ENCODE data around the gene CLCN5.

Gene CLCN5

GRCh38 chrX:49993661-49994060 is 71.3 kb downstream of the CLCN5 start:
- no peak overlapping the region for H3K4me3 ChIP-seq (ENCODE audit: low read depth, low read length)
- TF ChIP-seq, protein P1, sequence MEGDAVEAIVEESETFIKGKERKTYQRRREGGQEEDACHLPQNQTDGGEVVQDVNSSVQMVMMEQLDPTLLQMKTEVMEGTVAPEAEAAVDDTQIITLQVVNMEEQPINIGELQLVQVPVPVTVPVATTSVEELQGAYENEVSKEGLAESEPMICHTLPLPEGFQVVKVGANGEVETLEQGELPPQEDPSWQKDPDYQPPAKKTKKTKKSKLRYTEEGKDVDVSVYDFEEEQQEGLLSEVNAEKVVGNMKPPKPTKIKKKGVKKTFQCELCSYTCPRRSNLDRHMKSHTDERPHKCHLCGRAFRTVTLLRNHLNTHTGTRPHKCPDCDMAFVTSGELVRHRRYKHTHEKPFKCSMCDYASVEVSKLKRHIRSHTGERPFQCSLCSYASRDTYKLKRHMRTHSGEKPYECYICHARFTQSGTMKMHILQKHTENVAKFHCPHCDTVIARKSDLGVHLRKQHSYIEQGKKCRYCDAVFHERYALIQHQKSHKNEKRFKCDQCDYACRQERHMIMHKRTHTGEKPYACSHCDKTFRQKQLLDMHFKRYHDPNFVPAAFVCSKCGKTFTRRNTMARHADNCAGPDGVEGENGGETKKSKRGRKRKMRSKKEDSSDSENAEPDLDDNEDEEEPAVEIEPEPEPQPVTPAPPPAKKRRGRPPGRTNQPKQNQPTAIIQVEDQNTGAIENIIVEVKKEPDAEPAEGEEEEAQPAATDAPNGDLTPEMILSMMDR (IDR thresholded peaks at IDR 0.05; ENCODE audit: borderline replicate concordance, insufficient read depth, low read depth, low read length), result no peak

DNA sequence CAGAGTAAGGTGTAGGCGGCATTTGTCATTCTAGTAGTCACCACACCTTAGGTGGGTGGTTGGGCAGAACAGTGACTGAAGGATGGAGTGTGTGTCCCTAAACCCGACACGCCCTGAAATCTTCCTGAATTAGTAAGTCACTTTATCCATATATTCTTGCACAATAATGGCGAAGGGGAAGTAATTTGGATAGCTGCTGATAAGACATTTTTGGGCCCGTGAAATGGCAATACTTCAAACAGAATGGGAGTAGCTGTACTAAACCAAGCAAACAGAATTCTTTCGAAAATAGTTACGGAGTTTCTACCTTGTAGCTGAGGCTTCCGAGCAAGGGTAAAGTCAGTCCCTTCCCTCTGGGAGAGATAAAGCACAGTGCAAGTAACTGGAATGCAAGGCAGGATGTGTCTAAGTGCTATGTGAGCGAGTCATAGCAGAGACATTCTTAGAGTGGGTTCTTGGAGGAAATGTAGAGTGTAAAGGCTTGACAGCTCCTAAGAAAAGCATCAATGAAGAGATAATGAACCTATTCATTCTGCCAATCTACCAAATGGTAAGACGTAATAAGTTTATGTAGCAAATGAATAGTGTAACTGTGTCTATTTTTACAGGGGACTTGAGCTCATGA is 72.8 kb downstream of the CLCN5 start:
- H3K4me3 ChIP-seq (ENCODE audit: low read depth, low read length), result no peak overlapping the region
- TF ChIP-seq, protein P1 (IDR thresholded peaks at IDR 0.05; ENCODE audit: borderline replicate concordance, insufficient read depth, low read depth, low read length), result no peak

DNA sequence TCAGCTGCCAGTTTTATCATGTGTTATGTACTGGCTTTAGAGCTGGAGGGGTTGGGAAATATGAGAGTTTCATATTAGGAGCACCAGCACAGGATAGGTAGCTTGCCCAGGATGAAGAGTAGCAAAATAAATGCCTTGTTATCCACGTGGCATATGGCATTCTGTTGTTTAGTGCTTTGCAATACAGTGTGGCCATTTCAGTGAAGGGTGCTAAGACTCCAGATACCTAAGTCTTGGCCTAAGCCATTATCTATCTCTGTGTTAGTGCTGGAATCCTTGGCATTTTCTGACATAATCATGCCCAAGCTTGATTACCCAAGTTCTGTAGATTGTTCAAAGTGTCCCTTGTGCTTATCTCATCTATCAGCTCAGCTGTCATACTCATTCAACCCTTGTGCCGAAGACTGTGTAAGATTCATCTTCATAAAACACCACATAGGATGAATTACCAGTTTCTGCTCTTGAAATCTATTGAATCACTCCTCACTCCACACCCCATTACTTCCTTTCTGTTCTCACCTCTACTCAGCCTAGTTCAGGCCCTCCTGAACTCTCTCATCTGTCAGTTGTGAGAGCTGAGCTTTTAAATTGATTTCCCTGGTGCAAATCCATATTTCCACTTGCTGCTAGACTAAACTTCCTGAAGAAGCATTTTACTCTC is 73.5 kb downstream of the CLCN5 start:
- TF ChIP-seq, protein P1 (IDR thresholded peaks at IDR 0.05; ENCODE audit: borderline replicate concordance, insufficient read depth, low read depth, low read length), result no peak
- H3K4me3 ChIP-seq (ENCODE audit: low read depth, low read length), result no peak overlapping the region

GRCh38 chrX:49996474-49996873 is 74.1 kb downstream of the CLCN5 start:
- TF ChIP-seq, protein P1 (IDR thresholded peaks at IDR 0.05; ENCODE audit: borderline replicate concordance, insufficient read depth, low read depth, low read length), result no peak
- H3K4me3 ChIP-seq (ENCODE audit: low read depth, low read length), result no peak overlapping the region

GRCh38 chrX:49999087-49999486 is 76.7 kb downstream of the CLCN5 start:
- no peak overlapping the region for H3K4me3 ChIP-seq (ENCODE audit: low read depth, low read length)
- TF ChIP-seq, protein P1 (IDR thresholded peaks at IDR 0.05; ENCODE audit: borderline replicate concordance, insufficient read depth, low read depth, low read length), result no peak

DNA sequence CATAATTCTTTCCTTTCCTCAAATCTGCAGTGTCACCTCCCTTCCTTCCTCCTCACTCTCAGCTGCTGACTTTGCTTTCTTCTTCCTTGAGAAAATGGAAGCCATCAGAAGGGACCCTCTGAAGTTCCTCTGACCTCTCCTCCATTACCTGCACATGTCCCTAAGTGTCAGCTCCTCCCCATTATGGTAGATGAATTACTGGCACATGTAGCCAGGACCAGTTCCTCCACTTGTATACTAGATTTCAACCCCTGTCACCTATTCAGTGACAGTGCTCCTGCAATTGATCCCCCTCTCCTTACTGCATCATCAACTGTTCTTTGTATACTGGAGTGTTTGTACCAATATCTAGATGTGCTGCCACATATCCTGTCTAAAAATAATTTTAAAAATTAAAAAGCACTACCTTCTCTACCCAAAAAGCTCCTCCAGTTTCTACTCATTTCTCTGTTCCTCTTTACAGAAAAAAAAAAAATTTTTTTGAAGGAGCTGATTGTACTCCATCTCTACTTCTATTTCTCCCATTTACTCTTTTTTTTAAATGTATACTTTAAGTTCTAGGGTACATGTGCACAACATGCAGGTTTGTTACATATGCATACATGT is 78.6 kb downstream of the CLCN5 start:
- H3K4me3 ChIP-seq (ENCODE audit: low read depth, low read length), result no peak overlapping the region
- TF ChIP-seq, protein P1 (IDR thresholded peaks at IDR 0.05; ENCODE audit: borderline replicate concordance, insufficient read depth, low read depth, low read length), result no peak

Measured in GM12875 (cell line).